Rectal smooth muscle tissue (tissue), 1 donor: Measurements from ENCODE around the gene FILIP1L.
"Not testable (repeated sequence)": the region's sequence is repeated elsewhere in the genome, so short reads cannot be mapped to it uniquely, and the experiment has no call there.

ENCODE experiments used
- H3K27ac ChIP-seq: one replicate; pipeline ENCODE4 v1.7.0; 2013; ENCODE audit warnings: low read depth, low read length, inconsistent platforms
- H3K27me3 ChIP-seq: one replicate; pipeline ENCODE4 v1.7.0; 2013; ENCODE audit warnings: low read length; ENCODE audit not compliant: control insufficient read depth, insufficient read depth
- H3K36me3 ChIP-seq: one replicate; pipeline ENCODE4 v1.7.0; 2013; ENCODE audit warnings: low read length; ENCODE audit not compliant: control insufficient read depth, insufficient read depth
- H3K4me1 ChIP-seq: one replicate; pipeline ENCODE4 v1.7.0; 2013; ENCODE audit warnings: low read length; ENCODE audit not compliant: control insufficient read depth, insufficient read depth
- H3K4me3 ChIP-seq: one replicate; pipeline ENCODE4 v1.7.0; 2013; ENCODE audit warnings: low read length
- H3K9ac ChIP-seq: one replicate; pipeline ENCODE4 v1.7.0; 2013; ENCODE audit warnings: low read length

FILIP1L gene

DNA sequence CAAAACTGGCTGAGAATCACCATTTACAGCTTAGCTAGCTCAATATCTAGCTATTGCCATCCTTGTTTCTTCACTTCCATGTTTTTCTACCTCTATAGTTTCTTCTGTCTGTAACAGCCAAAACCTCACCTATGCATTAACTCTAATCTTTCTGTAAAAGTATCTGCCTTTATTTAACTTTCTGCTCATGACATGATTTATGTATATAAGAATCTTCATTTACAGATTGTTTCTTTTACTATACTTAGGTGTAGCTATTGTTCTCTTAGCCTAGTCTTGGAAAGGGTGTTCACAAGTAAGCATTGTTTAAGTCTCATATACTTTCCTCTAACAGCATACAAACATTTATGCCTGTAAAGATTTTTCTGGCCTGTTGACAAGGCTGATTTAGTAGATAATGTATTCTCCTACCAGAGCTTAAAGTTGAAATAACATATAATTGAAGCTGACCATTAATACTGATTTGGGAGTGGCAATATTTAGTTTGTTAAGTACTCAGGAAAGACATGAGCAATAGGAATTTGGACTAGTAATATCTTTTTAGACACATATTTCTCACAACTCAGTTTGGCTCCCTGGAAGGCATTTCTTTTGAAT is 9.4 kb downstream of the FILIP1L start:
- Histone ChIP-seq H3K4me3 (no peak overlapping the region), H3K9ac (no peak overlapping the region), H3K36me3 (no peaks in the 10 kb centered on the region), H3K27me3 (no peaks in the 10 kb centered on the region), H3K27ac (peak overlapping the region; percentile 50), H3K4me1 (peaks cover 40% of the 10 kb centered on the region)

DNA sequence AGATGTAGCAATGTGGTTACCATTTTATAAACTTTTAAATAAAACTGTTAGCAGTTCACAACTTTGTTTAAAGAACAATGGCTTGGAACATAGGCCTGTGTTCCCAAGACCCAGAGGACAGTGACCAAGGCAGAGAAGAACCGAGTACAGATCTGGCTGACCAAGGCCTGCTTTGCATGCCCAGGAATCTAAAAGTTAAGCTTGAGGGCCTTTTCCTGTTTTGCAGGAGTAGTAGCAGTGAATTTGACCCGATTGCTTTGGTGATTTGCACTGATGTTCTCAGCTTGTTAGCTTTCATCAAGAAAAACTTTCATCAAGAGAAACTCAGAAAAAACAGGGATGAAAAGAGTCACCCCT is 9.9 kb downstream of the FILIP1L start:
- peaks cover 40% of the 10 kb centered on the region for H3K4me1 ChIP-seq
- no peak overlapping the region for H3K4me3 ChIP-seq
- H3K9ac ChIP-seq: no peak overlapping the region
- no peaks in the 10 kb centered on the region for H3K36me3 ChIP-seq
- no peaks in the 10 kb centered on the region for H3K27me3 ChIP-seq
- H3K27ac ChIP-seq: peak overlapping the region; percentile 3

DNA sequence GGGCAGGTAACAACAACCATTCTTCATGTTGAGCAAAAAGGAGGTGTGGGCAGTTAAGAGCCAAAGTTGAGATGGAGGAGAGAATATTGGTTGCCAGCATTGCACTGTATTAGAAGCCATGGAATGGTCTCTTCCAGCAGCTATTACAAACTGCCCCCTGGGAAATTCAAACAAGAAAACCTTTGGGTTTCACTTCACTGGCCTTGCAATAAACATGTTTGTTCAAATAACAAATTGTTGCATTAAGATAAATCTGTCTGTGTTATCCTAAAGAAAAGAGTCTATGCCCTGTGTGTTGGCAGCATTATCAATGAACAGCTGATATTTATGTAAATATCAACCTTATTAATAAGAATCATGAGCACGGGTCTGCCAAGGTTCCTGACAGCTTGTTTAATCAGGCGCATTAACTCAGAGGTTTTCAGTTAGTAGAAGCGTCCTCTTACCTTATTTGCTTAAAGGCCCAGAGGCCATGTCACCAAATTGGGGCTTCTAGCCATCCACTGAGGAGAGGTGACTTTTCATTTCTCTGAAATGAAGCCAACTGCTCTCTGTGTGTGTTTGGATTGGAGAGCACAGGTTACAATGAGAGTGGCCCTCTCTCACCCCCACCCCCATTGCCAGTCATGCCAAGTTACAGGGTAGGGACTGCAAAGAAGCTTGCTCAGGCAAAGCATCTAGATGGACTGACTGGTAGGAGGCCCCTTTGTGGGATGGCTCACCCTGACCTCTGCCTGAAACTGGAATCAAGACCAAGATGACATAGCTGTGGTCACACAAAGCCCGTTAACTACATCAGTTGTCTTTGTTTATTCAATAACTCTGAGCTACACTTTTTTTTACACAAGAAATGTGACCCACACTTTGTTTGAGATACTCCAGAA is 10.5 kb downstream of the FILIP1L start:
- H3K36me3 ChIP-seq: no peaks in the 10 kb centered on the region
- no peak overlapping the region for H3K9ac ChIP-seq
- H3K4me1 ChIP-seq: peaks cover 42% of the 10 kb centered on the region
- no peak overlapping the region for H3K4me3 ChIP-seq
- H3K27me3 ChIP-seq: no peaks in the 10 kb centered on the region
- H3K27ac ChIP-seq: peak overlapping the region; percentile 6

DNA sequence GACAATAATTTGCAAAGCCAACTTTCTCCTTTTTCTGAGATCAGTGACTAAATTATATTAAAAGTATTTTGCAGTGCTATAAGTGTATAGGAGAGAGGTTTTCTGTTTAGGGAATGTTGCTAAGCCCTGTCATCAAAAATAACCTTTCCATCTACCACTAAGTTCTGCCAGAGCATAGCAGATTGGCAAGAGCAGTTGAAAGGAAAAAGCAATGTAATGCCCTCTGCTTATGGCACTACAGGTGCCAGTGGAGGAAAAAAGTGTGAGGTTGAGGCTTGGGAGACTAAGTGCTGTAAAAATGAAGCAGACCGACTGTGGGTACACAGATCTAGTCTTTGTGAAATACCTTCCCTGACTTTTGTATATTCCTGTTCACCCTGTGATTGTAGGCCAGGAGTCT is 11.5 kb downstream of the FILIP1L start:
- Histone ChIP-seq H3K4me1 (peaks cover 44% of the 10 kb centered on the region), H3K36me3 (no peaks in the 10 kb centered on the region), H3K4me3 (no peak overlapping the region), H3K9ac (no peak overlapping the region), H3K27me3 (no peaks in the 10 kb centered on the region), H3K27ac (peak overlapping the region; percentile 6)

DNA sequence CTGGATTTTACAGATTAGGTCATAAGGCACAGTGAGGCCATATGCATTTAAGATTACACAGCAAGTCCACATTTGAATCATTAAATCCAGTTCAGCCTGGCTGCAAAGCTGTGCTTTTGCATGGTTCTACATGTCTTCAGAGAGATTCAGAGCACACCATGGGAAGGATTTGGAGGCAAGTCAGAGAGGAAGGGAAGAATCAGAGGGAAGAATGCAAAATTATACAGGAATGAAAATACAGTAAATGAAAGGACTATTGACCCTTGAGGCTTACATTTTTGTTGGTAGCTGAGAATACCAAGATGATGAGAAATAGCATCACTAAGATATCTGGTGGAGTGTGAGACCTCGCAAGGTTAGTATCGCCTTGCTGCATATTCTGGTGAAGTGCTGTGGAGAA is 13.9 kb downstream of the FILIP1L start:
- H3K27me3 ChIP-seq: no peaks in the 10 kb centered on the region
- H3K36me3 ChIP-seq: no peaks in the 10 kb centered on the region
- peaks cover 25% of the 10 kb centered on the region for H3K4me1 ChIP-seq
- H3K4me3 ChIP-seq: no peak overlapping the region
- no peak overlapping the region for H3K9ac ChIP-seq
- H3K27ac ChIP-seq: no peak overlapping the region

DNA sequence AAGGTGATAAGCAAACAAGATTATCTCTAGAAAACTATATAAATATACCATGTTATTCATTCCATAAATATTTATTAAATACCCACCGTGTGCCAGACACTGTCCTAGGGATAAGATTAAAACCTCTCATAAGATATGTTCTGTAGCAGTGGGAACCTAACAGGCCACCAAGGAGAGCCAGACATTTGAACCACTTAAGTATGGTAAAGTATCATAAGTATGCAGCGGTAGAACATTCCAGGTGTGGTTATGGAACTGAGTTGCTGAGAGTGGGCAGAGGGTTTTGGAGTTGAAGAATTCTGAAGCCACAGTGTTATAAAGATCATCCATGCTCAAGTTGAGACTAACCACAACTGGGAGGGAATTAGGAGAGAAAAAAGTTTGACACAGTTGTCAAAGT is 14.7 kb downstream of the FILIP1L start:
- peaks cover 18% of the 10 kb centered on the region for H3K4me1 ChIP-seq
- H3K9ac ChIP-seq: no peak overlapping the region
- no peaks in the 10 kb centered on the region for H3K27me3 ChIP-seq
- H3K36me3 ChIP-seq: no peaks in the 10 kb centered on the region
- H3K4me3 ChIP-seq: no peak overlapping the region
- H3K27ac ChIP-seq: no peak overlapping the region

DNA sequence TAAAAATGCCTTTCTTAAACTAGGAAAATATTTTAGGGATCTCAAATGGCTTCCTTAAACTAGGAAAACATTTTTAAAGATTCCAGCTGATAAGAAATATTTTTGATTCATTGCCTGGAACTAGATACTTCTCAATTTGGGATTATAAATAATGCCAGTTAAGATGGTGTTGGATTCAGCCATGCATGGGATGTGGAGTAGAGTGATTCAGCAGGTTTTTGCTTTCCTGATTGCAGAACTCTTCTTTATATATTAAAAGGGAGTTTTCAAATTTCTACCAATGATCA is 15.6 kb downstream of the FILIP1L start:
- H3K4me3 ChIP-seq: no peak overlapping the region
- H3K27ac ChIP-seq: no peak overlapping the region
- H3K36me3 ChIP-seq: no peaks in the 10 kb centered on the region
- peaks cover 12% of the 10 kb centered on the region for H3K4me1 ChIP-seq
- no peaks in the 10 kb centered on the region for H3K27me3 ChIP-seq
- H3K9ac ChIP-seq: no peak overlapping the region

DNA sequence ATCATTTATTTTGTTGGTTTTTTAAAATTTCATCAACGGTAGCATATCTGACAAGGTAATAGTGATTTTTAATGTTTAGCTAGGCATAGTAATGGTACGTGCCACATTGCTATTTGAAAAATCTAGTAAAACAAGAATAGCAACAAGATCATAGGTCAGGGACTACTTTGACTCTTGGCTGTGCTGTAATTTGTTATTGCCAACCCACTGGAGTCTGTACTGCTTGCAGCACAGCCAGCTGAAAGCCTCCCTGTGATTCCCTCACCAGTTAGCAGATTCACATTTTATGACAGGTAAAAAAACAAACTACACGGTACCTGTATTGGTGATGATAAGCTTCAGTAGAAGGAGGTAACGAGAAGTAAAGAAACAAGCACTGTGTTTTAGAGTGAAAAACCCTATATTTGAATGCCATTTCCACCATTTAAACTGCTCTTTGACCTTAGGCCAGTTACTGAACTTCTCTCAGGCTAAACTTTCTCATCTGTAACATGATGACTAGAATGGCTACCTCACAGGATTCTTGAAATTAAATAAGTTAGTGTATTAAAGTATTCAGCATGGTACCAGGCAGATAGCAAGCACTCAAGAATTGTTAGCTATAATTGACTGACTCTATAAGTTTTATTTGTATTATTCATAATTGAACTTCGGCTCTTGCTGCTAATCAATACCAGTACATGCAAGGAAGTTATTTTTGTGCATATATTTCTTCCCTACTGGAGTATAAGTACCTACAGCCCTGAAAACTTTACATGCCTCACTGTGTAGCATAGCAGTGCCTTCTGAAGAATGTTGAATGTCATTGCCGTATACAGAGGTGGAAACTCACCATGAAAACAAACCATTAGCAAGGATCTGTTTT is 16.1 kb downstream of the FILIP1L start:
- Histone ChIP-seq H3K27ac (peak overlapping the region; percentile 9), H3K4me1 (peaks cover 12% of the 10 kb centered on the region), H3K9ac (no peak overlapping the region), H3K27me3 (no peaks in the 10 kb centered on the region), H3K36me3 (no peaks in the 10 kb centered on the region), H3K4me3 (no peak overlapping the region)

DNA sequence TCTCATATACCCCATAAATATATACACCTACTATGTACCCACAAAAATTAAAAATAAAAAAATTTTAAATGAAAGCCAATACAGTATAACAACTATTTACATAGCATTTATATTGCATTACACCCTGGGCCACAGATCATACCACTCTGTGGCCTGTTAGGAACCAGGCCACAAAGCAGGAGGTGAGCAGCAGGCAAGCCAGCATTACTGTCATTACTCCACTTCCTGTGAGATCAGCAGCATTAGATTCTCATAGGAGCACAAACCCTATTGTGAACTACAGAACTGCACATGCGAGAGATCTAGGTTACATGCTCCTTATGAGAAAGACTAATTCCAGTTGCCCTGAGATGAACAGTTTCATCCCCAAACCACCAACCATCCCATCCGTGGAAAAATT is 17.4 kb downstream of the FILIP1L start:
- no peak overlapping the region for H3K27ac ChIP-seq
- no peak overlapping the region for H3K9ac ChIP-seq
- peaks cover 12% of the 10 kb centered on the region for H3K4me1 ChIP-seq
- H3K27me3 ChIP-seq: no peaks in the 10 kb centered on the region
- no peak overlapping the region for H3K4me3 ChIP-seq
- H3K36me3 ChIP-seq: no peaks in the 10 kb centered on the region

DNA sequence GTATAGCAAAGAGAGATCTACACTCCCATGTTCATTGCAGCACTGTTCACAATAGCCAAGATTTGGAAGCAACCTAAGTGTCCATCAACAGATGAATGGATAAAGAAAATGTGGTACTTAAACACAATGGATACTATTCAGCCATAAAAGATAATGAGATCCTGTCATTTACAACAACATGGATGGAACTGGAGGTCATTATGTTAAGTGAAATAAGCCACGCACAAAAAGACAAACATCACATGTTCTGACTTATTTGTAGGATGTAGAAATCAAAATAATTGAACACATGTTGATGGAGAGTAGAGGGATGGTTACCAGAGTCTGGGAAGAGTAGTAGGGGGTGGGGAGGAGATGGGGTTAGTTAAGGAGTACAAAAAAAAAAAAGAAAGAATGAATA is 18.0 kb downstream of the FILIP1L start:
- not testable (repeated sequence) for H3K27ac ChIP-seq, H3K36me3 ChIP-seq
- H3K4me1 ChIP-seq: peaks cover 12% of the 10 kb centered on the region

DNA sequence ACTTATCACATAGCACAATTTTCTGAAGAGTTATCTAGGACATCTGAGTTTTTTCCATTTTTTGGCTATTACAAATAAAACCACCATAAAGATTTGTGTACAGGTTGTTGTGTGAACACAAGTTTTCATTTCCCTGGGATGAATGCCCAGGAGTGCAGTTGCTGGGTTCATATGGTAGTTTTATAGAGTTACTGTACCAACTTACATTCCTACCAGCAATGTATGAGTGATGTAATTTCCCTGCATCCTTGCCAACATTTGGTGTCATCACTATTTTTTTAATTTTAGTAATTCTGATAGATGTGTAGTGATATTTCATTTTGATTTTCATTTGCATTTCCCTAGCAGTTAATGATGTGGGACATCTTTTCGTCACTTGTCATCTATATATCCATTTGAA is 20.5 kb downstream of the FILIP1L start:
- H3K27ac ChIP-seq: no peak overlapping the region
- H3K4me3 ChIP-seq: no peak overlapping the region
- H3K4me1 ChIP-seq: peaks cover 10% of the 10 kb centered on the region
- H3K36me3 ChIP-seq: no peaks in the 10 kb centered on the region
- H3K9ac ChIP-seq: no peak overlapping the region
- H3K27me3 ChIP-seq: no peaks in the 10 kb centered on the region

More for the DNA sequence above, 18.0 kb downstream of the FILIP1L start:
- H3K27me3 ChIP-seq, H3K4me3 ChIP-seq, H3K9ac ChIP-seq: not testable (repeated sequence)

DNA sequence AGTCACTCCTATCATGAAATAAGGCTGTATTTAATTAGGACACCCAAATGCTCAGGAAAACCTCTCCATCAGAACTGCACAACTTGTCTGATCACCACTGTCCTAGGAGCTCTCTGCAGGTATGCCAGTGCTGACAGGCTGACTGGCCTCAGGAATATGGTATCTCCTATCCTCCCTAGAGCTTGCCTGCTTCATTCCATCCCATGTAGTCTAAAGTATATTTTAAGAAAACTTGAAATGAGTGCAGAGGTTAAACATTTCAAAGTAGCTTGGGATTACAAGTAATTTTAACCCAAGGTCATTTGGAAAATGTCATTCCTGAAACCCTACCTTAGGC is 23.7 kb downstream of the FILIP1L start:
- H3K36me3 ChIP-seq: no peaks in the 10 kb centered on the region
- H3K4me1 ChIP-seq: peaks cover 3% of the 10 kb centered on the region
- H3K4me3 ChIP-seq: no peak overlapping the region
- H3K9ac ChIP-seq: no peak overlapping the region
- H3K27ac ChIP-seq: no peak overlapping the region
- H3K27me3 ChIP-seq: no peaks in the 10 kb centered on the region
